ENCODE measurements around the gene BTK. TPM values are rescaled to one million over a fixed set of nuclear protein-coding genes. Genes with fewer than 3 reads are reported as not detected.

Gene BTK
- total and polyA plus RNA-seq, 4 donors: 15.5 to 29.4 (median 21.4) TPM

DNA sequence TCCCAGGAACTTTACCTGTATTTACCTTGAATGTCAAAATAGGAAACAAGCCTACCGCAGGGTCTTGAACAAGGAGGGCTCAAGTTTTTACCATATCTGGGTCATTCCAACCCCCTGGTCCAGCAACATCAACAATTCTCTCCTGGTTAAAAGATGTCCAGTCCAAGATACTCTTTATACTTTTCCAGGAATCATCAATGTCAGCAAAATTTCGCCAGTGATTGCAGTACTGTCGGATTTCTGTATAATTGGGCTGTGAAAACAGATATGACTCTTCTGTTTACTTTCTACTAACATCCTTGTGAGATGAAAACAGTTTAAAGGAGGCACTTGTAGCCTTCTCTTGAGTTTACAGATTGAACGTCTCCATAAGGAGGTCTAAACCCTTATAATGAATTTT lies 12.7 kb upstream of the BTK start:
- Histone ChIP-seq H3K27me3 (ENCODE audit: control insufficient read depth in 3 of 3, insufficient read depth in 3 of 3, low read length in 2 of 3) (peaks cover 0 to 5% (median 0%) of the 10 kb centered on the region in 3 donors), H3K36me3 (ENCODE audit: control insufficient read depth in 4 of 4, insufficient read depth in 4 of 4, low read length in 4 of 4) (peaks cover 0 to 2% (median under 1%) of the 10 kb centered on the region in 4 donors), H3K4me1 (ENCODE audit: control insufficient read depth in 5 of 5, insufficient read depth in 5 of 5, low read length in 5 of 5) (no peaks in the 10 kb centered on the region), H3K9me3 (ENCODE audit: control insufficient read depth in 4 of 4, insufficient read depth in 3 of 4, low read length in 3 of 4) (no peaks in the 10 kb centered on the region), H3K4me3 (no peak overlapping the region), H3K9ac (ENCODE audit: insufficient read depth in 1 of 2, low read length in 2 of 2) (no peak overlapping the region), H3K27ac (ENCODE audit: low read depth in 1 of 2, low read length in 1 of 2) (no peak overlapping the region)
- DNase-seq (no peak), ATAC-seq (ENCODE audit: insufficient read depth, low FRiP score) (no peak)
- WGBS, 2 donors: 70 to 95% methylated on average over 4 of the region's 4 CpGs
- TF ChIP-seq, protein P1, sequence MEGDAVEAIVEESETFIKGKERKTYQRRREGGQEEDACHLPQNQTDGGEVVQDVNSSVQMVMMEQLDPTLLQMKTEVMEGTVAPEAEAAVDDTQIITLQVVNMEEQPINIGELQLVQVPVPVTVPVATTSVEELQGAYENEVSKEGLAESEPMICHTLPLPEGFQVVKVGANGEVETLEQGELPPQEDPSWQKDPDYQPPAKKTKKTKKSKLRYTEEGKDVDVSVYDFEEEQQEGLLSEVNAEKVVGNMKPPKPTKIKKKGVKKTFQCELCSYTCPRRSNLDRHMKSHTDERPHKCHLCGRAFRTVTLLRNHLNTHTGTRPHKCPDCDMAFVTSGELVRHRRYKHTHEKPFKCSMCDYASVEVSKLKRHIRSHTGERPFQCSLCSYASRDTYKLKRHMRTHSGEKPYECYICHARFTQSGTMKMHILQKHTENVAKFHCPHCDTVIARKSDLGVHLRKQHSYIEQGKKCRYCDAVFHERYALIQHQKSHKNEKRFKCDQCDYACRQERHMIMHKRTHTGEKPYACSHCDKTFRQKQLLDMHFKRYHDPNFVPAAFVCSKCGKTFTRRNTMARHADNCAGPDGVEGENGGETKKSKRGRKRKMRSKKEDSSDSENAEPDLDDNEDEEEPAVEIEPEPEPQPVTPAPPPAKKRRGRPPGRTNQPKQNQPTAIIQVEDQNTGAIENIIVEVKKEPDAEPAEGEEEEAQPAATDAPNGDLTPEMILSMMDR (IDR thresholded peaks at IDR 0.05; ENCODE audit: control extremely low read depth, extremely low read depth): no peak

DNA sequence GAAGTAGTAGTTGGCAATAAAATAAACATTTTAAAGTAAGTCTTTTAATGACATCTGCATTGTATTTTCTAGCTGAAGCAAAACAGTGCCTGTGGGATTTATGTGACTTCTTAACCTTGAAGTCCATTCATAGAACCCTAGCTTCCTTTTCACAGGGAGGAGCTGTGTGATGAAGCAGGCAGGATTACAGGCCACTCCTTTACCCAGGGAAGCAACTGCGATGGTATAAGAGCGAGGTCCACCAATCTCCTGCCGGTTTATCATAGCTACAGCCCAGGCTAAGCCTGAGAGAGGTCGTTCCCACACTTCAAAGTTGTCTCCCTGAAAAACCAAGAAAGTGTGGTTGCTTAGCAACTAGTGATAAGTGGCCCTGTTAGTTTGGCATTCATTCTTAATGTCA lies 11.8 kb upstream of the BTK start:
- Histone ChIP-seq H3K4me3 (no peak overlapping the region), H3K27ac (ENCODE audit: low read depth in 1 of 2, low read length in 1 of 2) (no peak overlapping the region), H3K9ac (ENCODE audit: insufficient read depth in 1 of 2, low read length in 2 of 2) (no peak overlapping the region), H3K27me3 (ENCODE audit: control insufficient read depth in 3 of 3, insufficient read depth in 3 of 3, low read length in 2 of 3) (peaks cover 0 to 5% (median 2%) of the 10 kb centered on the region in 3 donors), H3K4me1 (ENCODE audit: control insufficient read depth in 5 of 5, insufficient read depth in 5 of 5, low read length in 5 of 5) (no peaks in the 10 kb centered on the region), H3K9me3 (ENCODE audit: control insufficient read depth in 4 of 4, insufficient read depth in 3 of 4, low read length in 3 of 4) (no peaks in the 10 kb centered on the region), H3K36me3 (ENCODE audit: control insufficient read depth in 4 of 4, insufficient read depth in 4 of 4, low read length in 4 of 4) (peaks cover 0 to 2% (median under 1%) of the 10 kb centered on the region in 4 donors)
- DNase-seq (no peak), ATAC-seq (ENCODE audit: insufficient read depth, low FRiP score) (no peak)
- TF ChIP-seq, protein P1 (IDR thresholded peaks at IDR 0.05; ENCODE audit: control extremely low read depth, extremely low read depth): no peak
- 45 to 46% methylated on average over 4 of the region's 4 CpGs for WGBS, 2 donors

DNA sequence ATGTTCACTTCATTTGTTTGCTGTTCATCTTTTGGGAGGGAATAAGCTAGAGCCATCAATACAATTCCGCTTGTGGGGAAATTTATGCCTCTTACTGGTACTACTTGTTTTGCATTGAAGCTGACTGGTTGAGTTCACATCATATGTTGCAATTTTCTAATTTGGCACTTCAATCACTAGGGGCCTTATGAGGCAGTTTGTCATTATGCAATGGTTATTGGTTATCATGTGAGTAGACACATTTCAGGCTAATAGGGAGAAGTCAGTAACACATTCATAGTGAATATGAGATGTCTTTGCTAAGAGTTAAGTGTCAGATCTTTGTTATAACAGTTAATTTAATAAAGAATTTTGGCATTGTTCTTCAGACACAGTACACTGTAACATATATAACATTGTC lies 9.8 kb upstream of the BTK start:
- Histone ChIP-seq H3K4me3 (no peak overlapping the region), H3K9me3 (ENCODE audit: control insufficient read depth in 4 of 4, insufficient read depth in 3 of 4, low read length in 3 of 4) (no peaks in the 10 kb centered on the region), H3K4me1 (ENCODE audit: control insufficient read depth in 5 of 5, insufficient read depth in 5 of 5, low read length in 5 of 5) (peaks cover 0 to 9% (median 0%) of the 10 kb centered on the region in 5 donors), H3K27me3 (ENCODE audit: control insufficient read depth in 3 of 3, insufficient read depth in 3 of 3, low read length in 2 of 3) (peaks cover 0 to 3% (median 2%) of the 10 kb centered on the region in 3 donors), H3K27ac (ENCODE audit: low read depth in 1 of 2, low read length in 1 of 2) (no peak overlapping the region), H3K36me3 (ENCODE audit: control insufficient read depth in 4 of 4, insufficient read depth in 4 of 4, low read length in 4 of 4) (peaks cover 0 to 4% (median under 1%) of the 10 kb centered on the region in 4 donors), H3K9ac (ENCODE audit: insufficient read depth in 1 of 2, low read length in 2 of 2) (no peak overlapping the region)
- ATAC-seq (ENCODE audit: insufficient read depth, low FRiP score) (no peak), DNase-seq (no peak)
- 20 to 72% methylated on average over 1 of the region's 1 CpG for WGBS, 2 donors
- TF ChIP-seq, protein P1 (IDR thresholded peaks at IDR 0.05; ENCODE audit: control extremely low read depth, extremely low read depth): no peak

DNA sequence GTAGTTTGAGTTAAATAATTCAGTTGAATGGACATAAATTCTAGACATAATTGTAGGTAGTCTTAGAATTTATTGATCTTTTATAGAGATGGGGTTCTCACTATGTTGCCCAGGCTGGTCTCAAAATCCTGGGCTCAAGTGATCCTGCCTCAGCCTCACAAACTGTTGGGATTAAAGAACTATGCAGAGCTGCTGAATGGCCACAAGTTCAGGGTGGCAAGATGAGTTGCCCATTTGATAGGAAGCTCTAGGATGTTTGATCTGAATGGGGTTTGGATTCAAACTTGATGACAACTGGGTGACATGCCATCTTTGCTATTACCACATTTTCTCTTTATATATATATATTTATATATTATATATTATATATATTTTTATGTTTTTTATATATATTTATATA lies 8.4 kb upstream of the BTK start:
- Histone ChIP-seq H3K36me3 (ENCODE audit: control insufficient read depth in 4 of 4, insufficient read depth in 4 of 4, low read length in 4 of 4) (peaks cover 0 to 4% (median under 1%) of the 10 kb centered on the region in 4 donors), H3K27ac (ENCODE audit: low read depth in 1 of 2, low read length in 1 of 2) (no peak overlapping the region), H3K9me3 (ENCODE audit: control insufficient read depth in 4 of 4, insufficient read depth in 3 of 4, low read length in 3 of 4) (no peaks in the 10 kb centered on the region), H3K4me1 (ENCODE audit: control insufficient read depth in 5 of 5, insufficient read depth in 5 of 5, low read length in 5 of 5) (peaks cover 0 to 9% (median 0%) of the 10 kb centered on the region in 5 donors), H3K9ac (ENCODE audit: insufficient read depth in 1 of 2, low read length in 2 of 2) (no peak overlapping the region), H3K27me3 (ENCODE audit: control insufficient read depth in 3 of 3, insufficient read depth in 3 of 3, low read length in 2 of 3) (peaks cover 0 to 3% (median 2%) of the 10 kb centered on the region in 3 donors), H3K4me3 (no peak overlapping the region)
- TF ChIP-seq, protein P1 (IDR thresholded peaks at IDR 0.05; ENCODE audit: control extremely low read depth, extremely low read depth): no peak
- DNase-seq (no peak), ATAC-seq (ENCODE audit: insufficient read depth, low FRiP score) (no peak)

Measured in lung (tissue), 12 donors.